Osteoblast (primary cell): Measurements from ENCODE around the gene FGF21. TPM values are rescaled to one million over a fixed set of nuclear protein-coding genes. Genes with fewer than 3 reads are reported as not detected.
A peak's percentile ranks its signal among the peaks of the same experiment; 100 is the strongest.

Experiments
- DNase-seq: peaks from one replicate; pipeline ENCODE4 v3.0.0; 2011; ENCODE audit warnings: low spot score, mixed read lengths; ENCODE audit not compliant: insufficient read length; ENCODE audit errors: missing footprints
- H2AFZ ChIP-seq: 2 replicates; pipeline ENCODE4 v1.6.0; 2011; ENCODE audit warnings: mild to moderate bottlenecking, low read length
- H3K27ac ChIP-seq: 2 replicates; pipeline ENCODE4 v1.5.1; 2011; ENCODE audit warnings: mild to moderate bottlenecking, low read depth, low read length, moderate library complexity
- H3K27me3 ChIP-seq: 2 replicates; pipeline ENCODE4 v1.6.0; 2012; ENCODE audit warnings: mild to moderate bottlenecking, control low read depth, inconsistent platforms, low read length, moderate library complexity; ENCODE audit not compliant: insufficient read depth
- H3K36me3 ChIP-seq: 2 replicates; pipeline ENCODE4 v1.5.1; 2011; ENCODE audit warnings: mild to moderate bottlenecking, low read length, control low read depth, moderate library complexity; ENCODE audit not compliant: insufficient read depth
- H3K4me1 ChIP-seq: 2 replicates; pipeline ENCODE4 v1.5.1; 2011; ENCODE audit warnings: mild to moderate bottlenecking, low read length, control low read depth, moderate library complexity; ENCODE audit not compliant: insufficient read depth
- H3K4me2 ChIP-seq: 2 replicates; pipeline ENCODE4 v1.6.0; 2011; ENCODE audit warnings: mild to moderate bottlenecking, low read length; ENCODE audit not compliant: insufficient read depth
- H3K4me3 ChIP-seq: fragments of 200-600 bp; sonication (generic); 3 replicates; pipeline ENCODE4 v1.5.1; 2012; ENCODE audit warnings: mild to moderate bottlenecking, low read length, inconsistent platforms; ENCODE audit not compliant: insufficient read depth
- H3K79me2 ChIP-seq: 2 replicates; pipeline ENCODE4 v1.6.0; 2012; ENCODE audit warnings: mild to moderate bottlenecking, low read length, control low read depth, inconsistent platforms; ENCODE audit not compliant: insufficient read depth
- H3K9me3 ChIP-seq: 2 replicates; pipeline ENCODE4 v1.5.1; 2011; ENCODE audit warnings: low read depth, low read length, control low read depth
- H4K20me1 ChIP-seq: 2 replicates; pipeline ENCODE4 v1.6.0; 2012; ENCODE audit warnings: mild to moderate bottlenecking, low read length, control low read depth; ENCODE audit not compliant: insufficient read depth
- total RNA-seq: library from RNA; depleted of rRNA; stranded (reverse); fragments of >200 nt; gene quantifications from 2 replicates; pipeline ENCODE4 v1.2.3, GENCODE V29; 2012
- TF ChIP-seq, protein P1 (sequence below): IDR thresholded peaks from 2 replicates; pipeline ENCODE4 v1.5.1; 2011; ENCODE audit warnings: mild to moderate bottlenecking, low read depth, low read length, moderate library complexity; ENCODE audit errors: extremely low read depth

Gene FGF21
- total RNA-seq, 1 donor = not detected

DNA sequence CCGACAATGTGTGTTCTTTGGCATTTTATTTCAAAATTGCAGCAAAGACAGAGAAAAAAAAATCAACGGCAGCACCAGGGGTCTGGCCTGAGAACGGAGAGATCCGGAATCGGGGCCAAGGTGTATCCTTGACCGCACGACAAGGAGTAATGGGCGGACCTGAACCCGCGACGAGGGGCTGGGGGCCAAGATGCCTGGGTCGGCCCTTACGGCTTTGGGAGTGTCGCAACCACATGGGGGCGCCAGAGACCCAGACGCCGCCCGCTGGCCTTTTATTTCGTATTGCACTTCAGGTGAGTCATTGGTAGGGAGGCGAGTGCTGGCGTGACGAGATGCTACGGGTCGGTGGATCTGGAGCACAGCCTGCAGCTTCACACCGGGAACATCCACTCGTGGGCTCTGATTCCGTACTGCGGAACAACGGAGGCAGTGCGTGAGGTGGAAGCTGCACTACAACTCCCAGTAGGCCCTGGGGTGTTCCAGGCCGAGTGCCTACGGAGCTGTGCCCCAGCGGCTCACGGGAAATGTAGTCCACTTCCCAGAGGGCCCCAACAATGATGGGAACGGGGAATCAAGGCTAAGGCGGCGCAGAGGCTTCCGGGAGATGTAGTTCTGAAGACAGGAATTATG is 39.8 kb downstream of the FGF21 start:
- Histone ChIP-seq H3K4me1 (peaks cover 14% of the 10 kb centered on the region), H3K4me2 (peak overlapping the region; percentile 85), H4K20me1 (no peaks in the 10 kb centered on the region), H3K4me3 (peak overlapping the region; percentile 73), H3K9me3 (no peaks in the 10 kb centered on the region), H3K36me3 (no peaks in the 10 kb centered on the region), H3K79me2 (no peaks in the 10 kb centered on the region), H3K27me3 (no peaks in the 10 kb centered on the region), H2AFZ (peak overlapping the region; percentile 88), H3K27ac (peak overlapping the region; percentile 68)
- TF ChIP-seq, protein P1, sequence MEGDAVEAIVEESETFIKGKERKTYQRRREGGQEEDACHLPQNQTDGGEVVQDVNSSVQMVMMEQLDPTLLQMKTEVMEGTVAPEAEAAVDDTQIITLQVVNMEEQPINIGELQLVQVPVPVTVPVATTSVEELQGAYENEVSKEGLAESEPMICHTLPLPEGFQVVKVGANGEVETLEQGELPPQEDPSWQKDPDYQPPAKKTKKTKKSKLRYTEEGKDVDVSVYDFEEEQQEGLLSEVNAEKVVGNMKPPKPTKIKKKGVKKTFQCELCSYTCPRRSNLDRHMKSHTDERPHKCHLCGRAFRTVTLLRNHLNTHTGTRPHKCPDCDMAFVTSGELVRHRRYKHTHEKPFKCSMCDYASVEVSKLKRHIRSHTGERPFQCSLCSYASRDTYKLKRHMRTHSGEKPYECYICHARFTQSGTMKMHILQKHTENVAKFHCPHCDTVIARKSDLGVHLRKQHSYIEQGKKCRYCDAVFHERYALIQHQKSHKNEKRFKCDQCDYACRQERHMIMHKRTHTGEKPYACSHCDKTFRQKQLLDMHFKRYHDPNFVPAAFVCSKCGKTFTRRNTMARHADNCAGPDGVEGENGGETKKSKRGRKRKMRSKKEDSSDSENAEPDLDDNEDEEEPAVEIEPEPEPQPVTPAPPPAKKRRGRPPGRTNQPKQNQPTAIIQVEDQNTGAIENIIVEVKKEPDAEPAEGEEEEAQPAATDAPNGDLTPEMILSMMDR = peak; percentile 93
- DNase-seq = peak; percentile 98

DNA sequence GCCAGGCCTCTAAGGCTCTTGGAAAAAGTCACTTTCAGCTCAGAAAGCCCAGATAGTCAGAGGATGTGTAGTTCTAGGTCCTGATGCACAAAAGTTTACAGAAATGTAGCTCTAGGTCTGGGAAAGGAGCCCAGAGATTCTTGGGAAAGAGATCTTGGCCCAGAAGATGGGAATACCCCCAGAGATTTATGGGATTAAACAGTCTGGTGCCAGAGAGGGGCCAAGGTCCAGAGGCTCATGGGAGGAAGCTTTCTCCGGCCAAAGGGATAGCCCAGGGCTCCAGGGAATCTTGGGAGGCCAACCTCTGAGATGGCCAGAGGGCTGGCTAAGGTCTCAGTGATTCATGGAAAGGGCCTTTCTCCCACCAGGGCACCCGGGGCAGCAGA is 40.4 kb downstream of the FGF21 start:
- H3K27me3 ChIP-seq = no peaks in the 10 kb centered on the region
- peak overlapping the region; percentile 68 for H3K27ac ChIP-seq
- peak overlapping the region; percentile 73 for H3K4me3 ChIP-seq
- TF ChIP-seq, protein P1 = no peak
- no peaks in the 10 kb centered on the region for H4K20me1 ChIP-seq
- no peaks in the 10 kb centered on the region for H3K9me3 ChIP-seq
- H3K36me3 ChIP-seq = no peaks in the 10 kb centered on the region
- H2AFZ ChIP-seq = peak overlapping the region; percentile 88
- peak; percentile 87 for DNase-seq
- peak overlapping the region; percentile 85 for H3K4me2 ChIP-seq
- H3K79me2 ChIP-seq = no peaks in the 10 kb centered on the region
- H3K4me1 ChIP-seq = peaks cover 14% of the 10 kb centered on the region

DNA sequence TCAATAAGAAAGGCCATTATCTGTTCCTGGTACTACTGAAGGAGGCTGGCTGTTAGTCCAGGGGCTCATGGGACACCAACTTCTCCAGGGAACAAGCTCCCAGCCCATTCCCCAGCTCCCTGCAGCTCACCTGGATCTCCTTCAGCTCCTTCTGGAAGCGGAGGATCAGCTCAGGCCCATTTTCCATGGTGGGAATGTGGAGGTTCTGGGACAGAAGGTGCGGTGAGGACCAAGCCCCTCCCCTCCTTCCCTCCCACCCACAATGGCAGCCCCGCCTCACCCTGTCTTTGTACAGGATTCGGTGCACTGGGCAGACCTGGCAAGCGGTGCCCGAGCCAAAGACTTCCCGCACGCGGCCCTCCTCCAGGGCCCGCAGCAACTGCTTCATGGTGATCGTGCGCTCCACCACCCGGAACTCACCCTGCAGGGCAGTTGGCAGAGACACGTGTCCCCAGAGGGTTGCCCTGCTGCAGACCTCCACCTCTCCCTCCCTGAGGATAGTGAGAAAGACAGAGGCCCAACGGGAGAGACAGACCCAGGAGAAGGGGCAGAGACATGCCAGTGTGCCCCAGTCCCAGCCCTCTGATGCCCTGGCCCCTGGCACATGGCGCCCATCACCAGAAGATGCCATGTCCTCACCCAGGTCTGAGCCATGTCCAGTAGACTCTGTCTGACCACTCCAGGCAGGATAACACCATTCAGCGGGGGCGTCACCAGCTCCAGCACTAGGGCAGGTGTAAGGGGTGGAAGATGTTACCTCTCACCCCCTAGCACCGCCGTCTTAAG is 41.2 kb downstream of the FGF21 start:
- peak overlapping the region; percentile 88 for H2AFZ ChIP-seq
- no peaks in the 10 kb centered on the region for H4K20me1 ChIP-seq
- no peaks in the 10 kb centered on the region for H3K79me2 ChIP-seq
- H3K27me3 ChIP-seq = no peaks in the 10 kb centered on the region
- H3K27ac ChIP-seq = peak overlapping the region; percentile 68
- H3K4me2 ChIP-seq = no peak overlapping the region
- DNase-seq = peak; percentile 76
- H3K4me3 ChIP-seq = no peak overlapping the region
- peaks cover 14% of the 10 kb centered on the region for H3K4me1 ChIP-seq
- no peaks in the 10 kb centered on the region for H3K9me3 ChIP-seq
- H3K36me3 ChIP-seq = no peaks in the 10 kb centered on the region
- TF ChIP-seq, protein P1 = no peak

DNA sequence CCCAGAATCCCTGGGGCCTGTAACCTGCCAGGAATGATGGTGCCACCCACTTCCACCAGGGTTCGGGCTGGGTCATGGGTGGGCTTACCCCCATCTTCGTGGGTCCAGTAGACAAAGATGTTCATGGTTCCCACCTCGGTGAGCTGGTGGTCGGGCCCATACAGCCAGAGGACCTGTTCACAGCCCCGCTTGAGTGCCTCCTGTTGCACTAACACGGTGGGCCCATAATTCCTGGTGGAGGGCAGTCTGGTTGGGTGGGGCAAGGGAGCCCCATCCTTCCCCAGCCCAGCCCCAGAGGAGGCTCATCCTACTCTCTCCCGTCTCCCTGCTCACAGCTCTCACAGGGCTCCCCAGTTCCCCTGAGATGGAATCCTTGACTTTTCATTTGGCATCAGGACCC is 41.8 kb downstream of the FGF21 start:
- Histone ChIP-seq H3K79me2 (no peaks in the 10 kb centered on the region), H3K9me3 (no peaks in the 10 kb centered on the region), H3K4me2 (no peak overlapping the region), H3K36me3 (no peaks in the 10 kb centered on the region), H3K27ac (no peak overlapping the region), H3K4me1 (peaks cover 14% of the 10 kb centered on the region), H4K20me1 (no peaks in the 10 kb centered on the region), H3K27me3 (no peaks in the 10 kb centered on the region), H2AFZ (no peak overlapping the region), H3K4me3 (no peak overlapping the region)
- no peak for DNase-seq
- TF ChIP-seq, protein P1 = no peak
